NCI-H2227 (cell line): Measurements from ENCODE around the gene ZNF219.

ENCODE experiments used
- DNase-seq: peaks from one replicate; lab custom pipeline; 2025; ENCODE audit not compliant: unreplicated experiment; lab: John Stamatoyannopoulos, UW

The ZNF219 gene

GRCh38 chr14:21098076-21098891 is at the start of gene ZNF219:
TSS of gene ZNF219 (minus strand) at chr14:21098655. CDS start at chr14:21093591, 5,064 bp downstream.
- peak; percentile 73 for DNase-seq

GRCh38 chr14:21145437-21145836 is 47.0 kb upstream of the ZNF219 start:
- DNase-seq, result no peak

GRCh38 chr14:21142357-21142756 is 43.9 kb upstream of the ZNF219 start:
- DNase-seq, result no peak

GRCh38 chr14:21136024-21136423 is 37.6 kb upstream of the ZNF219 start:
- DNase-seq, result peak; percentile 32

GRCh38 chr14:21133901-21134300 is 35.4 kb upstream of the ZNF219 start:
- no peak for DNase-seq

DNA sequence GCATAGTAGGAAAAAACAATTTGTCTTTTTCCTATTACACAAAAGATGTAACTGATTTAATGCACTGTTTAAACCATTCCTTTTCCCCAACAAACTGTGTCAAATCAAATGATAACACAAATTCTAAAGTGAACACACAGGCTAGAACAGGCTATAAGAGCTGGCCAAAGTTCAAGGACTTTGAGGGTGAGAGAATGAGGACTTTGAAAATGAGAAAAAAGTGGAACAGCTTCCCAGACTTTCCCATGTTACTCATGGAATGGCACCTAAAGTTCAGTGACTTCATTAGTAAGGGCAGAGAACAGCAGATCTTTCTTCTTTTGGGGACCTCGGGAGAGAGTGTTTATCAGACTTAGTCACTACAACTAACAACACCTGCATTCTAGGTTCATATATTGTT is 25.0 kb upstream of the ZNF219 start:
- DNase-seq, result no peak

- no peak for DNase-seq
Observed at GRCh38 chr14:21121122-21121521, 22.7 kb upstream of the ZNF219 start.

DNA sequence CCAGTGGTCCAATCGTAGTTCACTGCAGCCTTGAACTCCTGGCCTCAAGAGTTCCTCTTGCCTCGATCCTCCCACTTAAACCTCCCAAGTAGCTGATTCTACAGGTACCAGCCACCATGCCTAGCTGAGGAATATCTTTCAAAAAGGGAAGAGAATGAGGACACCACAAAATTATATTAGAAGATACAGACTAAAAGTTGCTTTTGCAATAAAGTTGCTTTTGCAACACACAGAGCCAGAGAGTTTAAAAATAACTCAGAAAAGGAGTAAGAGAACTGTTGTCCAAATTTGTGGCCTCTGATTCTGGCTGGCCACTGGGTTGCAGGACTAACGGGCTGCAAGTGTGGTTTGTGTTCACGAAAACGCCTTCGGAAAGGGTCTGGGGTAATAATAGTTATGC is 22.2 kb upstream of the ZNF219 start:
- DNase-seq, result no peak

DNA sequence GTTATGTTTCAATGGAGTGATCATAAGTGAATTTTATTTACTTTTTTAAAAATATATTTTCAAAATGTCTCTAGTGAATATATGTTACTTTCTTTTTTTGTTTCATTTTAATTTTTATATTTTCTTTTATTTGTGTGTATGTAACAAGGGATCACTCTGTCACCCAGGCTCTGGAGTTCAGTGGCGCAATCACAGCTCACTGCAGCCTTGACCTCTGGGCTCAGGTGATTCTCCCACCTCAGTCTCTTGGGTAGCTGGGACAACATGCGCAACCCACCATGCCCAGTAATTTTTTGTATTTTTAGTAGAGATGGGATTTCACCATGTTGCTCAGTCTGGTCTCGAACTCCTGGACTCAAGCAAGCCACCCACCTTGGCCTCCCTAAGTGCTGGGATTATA is 20.5 kb upstream of the ZNF219 start:
- no peak for DNase-seq

- no peak for DNase-seq
Observed at GRCh38 chr14:21113369-21113768, 14.9 kb upstream of the ZNF219 start.

GRCh38 chr14:21112255-21112654 is 13.8 kb upstream of the ZNF219 start:
- no peak for DNase-seq

GRCh38 chr14:21109377-21110138 is 11.1 kb upstream of the ZNF219 start:
- DNase-seq, result no peak

DNA sequence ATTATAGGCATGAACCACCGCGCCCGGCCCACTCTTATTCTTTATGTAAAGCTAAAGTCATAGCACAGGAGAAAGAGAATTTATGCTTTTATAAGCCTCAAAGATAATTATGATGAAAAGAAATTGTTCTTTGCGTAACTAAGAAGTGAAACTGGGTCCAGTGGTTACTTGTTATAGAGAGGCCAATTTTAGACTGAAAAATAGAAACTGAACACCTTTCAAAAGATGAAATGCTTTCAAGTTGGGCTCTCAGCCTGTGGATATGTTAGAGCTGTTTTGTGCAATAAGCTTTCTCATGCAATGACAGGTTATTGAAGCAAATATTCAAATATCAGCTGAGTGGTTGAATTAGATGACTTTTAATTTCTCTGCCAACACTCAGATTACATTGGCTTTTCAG is 10.3 kb upstream of the ZNF219 start:
- no peak for DNase-seq

GRCh38 chr14:21107283-21107800 is 8.9 kb upstream of the ZNF219 start:
- no peak for DNase-seq

GRCh38 chr14:21106498-21107282 is 8.2 kb upstream of the ZNF219 start:
- peak; percentile 82 for DNase-seq

DNA sequence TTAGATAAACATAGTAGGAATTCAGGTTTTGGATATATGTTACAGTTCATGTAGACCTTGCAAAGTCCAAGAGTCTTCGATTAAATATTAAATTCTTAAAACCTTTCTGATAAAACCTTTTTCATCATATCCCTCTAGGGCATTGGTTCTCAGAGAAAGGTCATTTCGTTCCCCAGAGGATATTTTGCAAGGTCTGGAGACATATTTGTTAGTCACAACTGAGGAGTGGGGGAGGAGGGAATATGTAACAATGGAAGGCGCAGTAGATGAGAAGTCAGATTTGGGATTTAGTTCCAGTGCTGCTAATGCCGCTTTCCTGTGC is 7.7 kb upstream of the ZNF219 start:
- no peak for DNase-seq

DNA sequence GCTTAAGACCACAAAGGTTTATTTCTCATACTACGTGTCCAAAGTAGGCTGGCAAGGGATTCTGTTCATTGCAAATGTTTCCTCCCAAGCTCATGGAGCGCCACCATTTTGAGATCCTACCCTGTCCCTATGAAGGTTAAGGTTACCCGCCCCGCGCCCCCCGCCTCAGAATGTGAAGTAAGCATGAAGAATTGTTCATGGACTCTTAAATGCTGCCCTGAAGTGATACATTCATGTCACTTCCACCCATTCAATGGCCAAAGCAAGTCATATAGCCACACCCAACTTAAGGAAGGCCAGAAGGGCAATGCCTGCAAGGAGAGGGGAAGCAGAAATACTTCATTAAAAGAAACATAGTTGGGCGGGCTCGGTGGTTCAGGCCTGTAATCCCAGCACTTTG is 6.6 kb upstream of the ZNF219 start:
- no peak for DNase-seq

DNA sequence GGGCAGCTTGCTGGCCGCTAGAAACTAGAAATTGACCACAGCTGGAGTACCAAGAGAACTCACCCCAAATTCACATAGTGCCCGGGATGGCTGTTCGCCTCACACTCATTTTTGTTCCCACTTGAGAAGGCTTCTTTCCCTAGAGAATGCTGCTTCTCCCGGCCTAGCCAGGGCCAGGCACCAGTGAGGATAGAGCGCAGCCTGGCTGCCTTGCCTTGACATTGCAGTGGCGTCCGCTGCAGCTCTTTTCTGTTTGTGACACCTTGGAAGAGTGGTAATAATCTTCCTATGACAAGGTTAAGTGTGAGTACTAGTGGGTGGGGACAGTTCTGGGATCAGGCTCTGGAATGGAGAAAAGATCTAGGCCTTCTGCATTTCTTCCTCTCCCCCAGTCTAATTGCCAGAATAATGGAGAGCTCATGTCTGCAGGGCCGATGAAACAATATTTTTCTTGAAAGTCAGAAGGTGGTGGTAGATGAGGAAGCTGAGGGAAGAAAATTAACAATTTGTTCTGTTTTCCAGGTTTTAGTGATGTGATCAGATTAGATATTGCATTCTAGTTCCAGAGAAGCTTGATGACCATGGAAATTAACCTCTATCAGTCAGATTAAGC is 6.1 kb upstream of the ZNF219 start:
- DNase-seq, result peak; percentile 87

GRCh38 chr14:21103710-21104447 is 5.4 kb upstream of the ZNF219 start:
- peak; percentile 97 for DNase-seq

DNA sequence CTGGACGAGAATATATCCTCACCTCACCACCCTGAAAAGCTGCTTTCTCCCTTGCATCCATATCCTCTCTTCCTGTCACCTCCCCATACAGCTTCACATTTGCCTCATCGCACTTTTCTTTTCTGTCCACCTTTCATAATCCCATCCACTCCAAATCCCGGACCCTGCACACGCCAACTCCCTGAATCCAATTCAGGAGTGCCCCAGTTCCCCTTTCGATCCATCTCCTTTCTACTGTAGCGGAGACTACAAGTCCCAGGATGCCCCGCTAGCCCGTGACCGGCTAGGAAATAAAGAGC is 4.9 kb upstream of the ZNF219 start:
- DNase-seq, result no peak
